Measurements from ENCODE around the gene RTKN. TPM values are rescaled to one million over a fixed set of nuclear protein-coding genes. Genes with fewer than 3 reads are reported as not detected.
A peak's percentile ranks its signal among the peaks of the same experiment; 100 is the strongest.

Gene RTKN
- total and polyA plus RNA-seq, 2 of the 13 experiments (the other 11 are each of a cell fraction or from before 2014, with no cell fraction given) = 159 to 166 TPM

- no peak for TF ChIP-seq LRRFIP1 (CRISPR knock-in tag; conservative IDR thresholded peaks at IDR 0.05)
- peak; percentile 67; the same call in 1 of the 2 replicates for TF ChIP-seq ZNF619 (CRISPR knock-in tag; IDR thresholded peaks at IDR 0.05)
- TF ChIP-seq THAP11 (CRISPR knock-in tag; IDR thresholded peaks at IDR 0.05) = peak; percentile 82
- TF ChIP-seq ATF5 (CRISPR knock-in tag; IDR thresholded peaks at IDR 0.05; ENCODE audit: low read depth) = no peak
- peak; percentile 72; the same call in 1 of the 2 replicates for TF ChIP-seq ARID2 (CRISPR knock-in tag; IDR thresholded peaks at IDR 0.05; ENCODE audit: borderline replicate concordance)
- no peak for TF ChIP-seq MZF1 (CRISPR knock-in tag; IDR thresholded peaks at IDR 0.05; ENCODE audit: borderline replicate concordance)
- peak; percentile 82; the same call in 1 of the 2 replicates for TF ChIP-seq MIER3 (CRISPR knock-in tag; IDR thresholded peaks at IDR 0.05; ENCODE audit: borderline replicate concordance)
- no peak for TF ChIP-seq ZNF569 (CRISPR knock-in tag; IDR thresholded peaks at IDR 0.05; ENCODE audit: borderline replicate concordance)
- TF ChIP-seq ZNF652 (CRISPR knock-in tag; IDR thresholded peaks at IDR 0.05; ENCODE audit: borderline replicate concordance, low read depth) = peak; percentile 57; the same call in 1 of the 2 replicates
- TF ChIP-seq TBX3 (IDR thresholded peaks at IDR 0.05; ENCODE audit: borderline replicate concordance) = peak; percentile 87
- TF ChIP-seq PHF20 (CRISPR knock-in tag; IDR thresholded peaks at IDR 0.05) = no peak
- no peak for TF ChIP-seq MLLT10 (CRISPR knock-in tag; IDR thresholded peaks at IDR 0.05)
- TF ChIP-seq RFX1 (IDR thresholded peaks at IDR 0.05) = no peak
- no peak for TF ChIP-seq ZNF251 (CRISPR knock-in tag; IDR thresholded peaks at IDR 0.05)
- TF ChIP-seq TOPORS (CRISPR knock-in tag; IDR thresholded peaks at IDR 0.05) = 0 out of 2 replicates have a peak, but pooled peaks have one; percentile 61
- TF ChIP-seq ZNF367 (CRISPR knock-in tag; IDR thresholded peaks at IDR 0.05; ENCODE audit: borderline replicate concordance) = no peak
- no peak for TF ChIP-seq ZFYVE20 (CRISPR knock-in tag; IDR thresholded peaks at IDR 0.05; ENCODE audit: borderline replicate concordance, low read depth)
- TF ChIP-seq FOXM1 (CRISPR knock-in tag; IDR thresholded peaks at IDR 0.05) = no peak
- peak; percentile 38; the same call in 1 of the 2 replicates for TF ChIP-seq ZNF33B (CRISPR knock-in tag; IDR thresholded peaks at IDR 0.05)
- TF ChIP-seq ZNF276 (CRISPR knock-in tag; IDR thresholded peaks at IDR 0.05; ENCODE audit: low read depth) = no peak
- no peak for TF ChIP-seq HOXA5 (CRISPR knock-in tag; IDR thresholded peaks at IDR 0.05)
- TF ChIP-seq ZEB1 (IDR thresholded peaks at IDR 0.05; ENCODE audit: insufficient replicate concordance, low read depth) = peak; percentile 82
- no peak for TF ChIP-seq ZFP82 (CRISPR knock-in tag; IDR thresholded peaks at IDR 0.05; ENCODE audit: borderline replicate concordance)
- 0 out of 2 replicates have a peak, but pooled peaks have one; percentile 46 for TF ChIP-seq POGZ (CRISPR knock-in tag; IDR thresholded peaks at IDR 0.05)
- TF ChIP-seq DR1 (CRISPR knock-in tag; IDR thresholded peaks at IDR 0.05) = no peak
These were observed 47.1 kb upstream of the RTKN start (continued) for GRCh38 chr2:74488643-74489481.
